ENCODE measurements around the gene ANKH.

ANKH gene

DNA sequence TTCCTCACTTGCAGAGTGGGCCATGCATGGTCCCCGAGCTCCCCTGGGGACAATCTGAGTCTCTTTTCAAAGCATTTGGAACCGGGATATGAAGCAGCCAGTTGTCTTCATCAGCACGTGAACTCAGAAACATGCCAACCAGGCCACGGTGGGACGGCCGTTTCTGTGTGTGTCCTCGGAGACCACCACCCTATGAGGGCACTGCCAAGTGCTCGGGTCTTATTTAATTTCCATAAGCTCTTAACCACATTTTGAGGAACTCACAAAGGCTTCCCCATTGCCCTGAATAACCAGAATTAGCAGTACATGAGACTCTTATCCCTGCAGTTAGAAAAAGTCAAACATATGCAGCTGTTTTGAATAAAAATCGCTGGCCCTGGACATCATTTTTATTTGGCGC is 146.9 kb downstream of the ANKH start:
- TF ChIP-seq, protein P1, sequence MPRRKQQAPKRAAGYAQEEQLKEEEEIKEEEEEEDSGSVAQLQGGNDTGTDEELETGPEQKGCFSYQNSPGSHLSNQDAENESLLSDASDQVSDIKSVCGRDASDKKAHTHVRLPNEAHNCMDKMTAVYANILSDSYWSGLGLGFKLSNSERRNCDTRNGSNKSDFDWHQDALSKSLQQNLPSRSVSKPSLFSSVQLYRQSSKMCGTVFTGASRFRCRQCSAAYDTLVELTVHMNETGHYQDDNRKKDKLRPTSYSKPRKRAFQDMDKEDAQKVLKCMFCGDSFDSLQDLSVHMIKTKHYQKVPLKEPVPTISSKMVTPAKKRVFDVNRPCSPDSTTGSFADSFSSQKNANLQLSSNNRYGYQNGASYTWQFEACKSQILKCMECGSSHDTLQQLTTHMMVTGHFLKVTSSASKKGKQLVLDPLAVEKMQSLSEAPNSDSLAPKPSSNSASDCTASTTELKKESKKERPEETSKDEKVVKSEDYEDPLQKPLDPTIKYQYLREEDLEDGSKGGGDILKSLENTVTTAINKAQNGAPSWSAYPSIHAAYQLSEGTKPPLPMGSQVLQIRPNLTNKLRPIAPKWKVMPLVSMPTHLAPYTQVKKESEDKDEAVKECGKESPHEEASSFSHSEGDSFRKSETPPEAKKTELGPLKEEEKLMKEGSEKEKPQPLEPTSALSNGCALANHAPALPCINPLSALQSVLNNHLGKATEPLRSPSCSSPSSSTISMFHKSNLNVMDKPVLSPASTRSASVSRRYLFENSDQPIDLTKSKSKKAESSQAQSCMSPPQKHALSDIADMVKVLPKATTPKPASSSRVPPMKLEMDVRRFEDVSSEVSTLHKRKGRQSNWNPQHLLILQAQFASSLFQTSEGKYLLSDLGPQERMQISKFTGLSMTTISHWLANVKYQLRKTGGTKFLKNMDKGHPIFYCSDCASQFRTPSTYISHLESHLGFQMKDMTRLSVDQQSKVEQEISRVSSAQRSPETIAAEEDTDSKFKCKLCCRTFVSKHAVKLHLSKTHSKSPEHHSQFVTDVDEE (CRISPR knock-in tag; IDR thresholded peaks at IDR 0.05): no peak
- TF ChIP-seq OSR1 (CRISPR knock-in tag; IDR thresholded peaks at IDR 0.05): no peak
- no peak for TF ChIP-seq RARB (CRISPR knock-in tag; IDR thresholded peaks at IDR 0.05)
- TF ChIP-seq BACH2 (CRISPR knock-in tag; IDR thresholded peaks at IDR 0.05; ENCODE audit: borderline replicate concordance): no peak
- TF ChIP-seq ZC3H10 (CRISPR knock-in tag; IDR thresholded peaks at IDR 0.05): no peak
- TF ChIP-seq ZNF70 (CRISPR knock-in tag; IDR thresholded peaks at IDR 0.05): no peak
- ATAC-seq: no peak

- no peak for TF ChIP-seq ZFP30 (CRISPR knock-in tag; IDR thresholded peaks at IDR 0.05)
- TF ChIP-seq OSR1 (CRISPR knock-in tag; IDR thresholded peaks at IDR 0.05): no peak
- TF ChIP-seq BACH2 (CRISPR knock-in tag; IDR thresholded peaks at IDR 0.05; ENCODE audit: borderline replicate concordance): no peak
- no peak for ATAC-seq
Observed at GRCh38 chr5:14723701-14724132, 147.9 kb downstream of the ANKH start.

DNA sequence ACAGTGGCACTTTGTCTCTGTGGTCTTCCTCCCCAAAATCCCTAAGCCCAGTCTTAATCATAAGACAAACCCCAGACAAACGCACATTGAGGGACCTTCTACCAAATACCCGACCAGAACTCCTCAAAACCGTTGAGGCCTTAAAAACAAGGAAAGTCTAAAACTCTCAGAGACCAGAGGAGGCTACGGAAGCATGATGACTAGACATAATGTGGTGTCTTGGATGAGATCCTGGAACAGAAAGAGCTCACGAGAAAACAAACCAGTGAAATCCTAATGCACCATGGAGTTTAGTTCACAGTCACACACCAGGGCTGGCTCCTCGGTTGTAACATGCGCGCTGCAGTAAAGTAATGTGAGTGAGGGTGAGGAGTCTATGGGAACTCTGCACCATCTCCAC is 148.7 kb downstream of the ANKH start:
- TF ChIP-seq BACH2 (CRISPR knock-in tag; IDR thresholded peaks at IDR 0.05; ENCODE audit: borderline replicate concordance) (no peak), ZNF8 (CRISPR knock-in tag; IDR thresholded peaks at IDR 0.05) (no peak), ZC3H10 (CRISPR knock-in tag; IDR thresholded peaks at IDR 0.05) (no peak), ZFP30 (CRISPR knock-in tag; IDR thresholded peaks at IDR 0.05) (no peak), ZNF565 (CRISPR knock-in tag; conservative IDR thresholded peaks at IDR 0.05; ENCODE audit: low read depth) (no peak)
- TF ChIP-seq, protein P2, sequence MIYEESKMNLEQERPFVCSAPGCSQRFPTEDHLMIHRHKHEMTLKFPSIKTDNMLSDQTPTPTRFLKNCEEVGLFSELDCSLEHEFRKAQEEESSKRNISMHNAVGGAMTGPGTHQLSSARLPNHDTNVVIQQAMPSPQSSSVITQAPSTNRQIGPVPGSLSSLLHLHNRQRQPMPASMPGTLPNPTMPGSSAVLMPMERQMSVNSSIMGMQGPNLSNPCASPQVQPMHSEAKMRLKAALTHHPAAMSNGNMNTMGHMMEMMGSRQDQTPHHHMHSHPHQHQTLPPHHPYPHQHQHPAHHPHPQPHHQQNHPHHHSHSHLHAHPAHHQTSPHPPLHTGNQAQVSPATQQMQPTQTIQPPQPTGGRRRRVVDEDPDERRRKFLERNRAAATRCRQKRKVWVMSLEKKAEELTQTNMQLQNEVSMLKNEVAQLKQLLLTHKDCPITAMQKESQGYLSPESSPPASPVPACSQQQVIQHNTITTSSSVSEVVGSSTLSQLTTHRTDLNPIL (CRISPR knock-in tag; IDR thresholded peaks at IDR 0.05; ENCODE audit: low read depth): no peak
- TF ChIP-seq, protein P3, sequence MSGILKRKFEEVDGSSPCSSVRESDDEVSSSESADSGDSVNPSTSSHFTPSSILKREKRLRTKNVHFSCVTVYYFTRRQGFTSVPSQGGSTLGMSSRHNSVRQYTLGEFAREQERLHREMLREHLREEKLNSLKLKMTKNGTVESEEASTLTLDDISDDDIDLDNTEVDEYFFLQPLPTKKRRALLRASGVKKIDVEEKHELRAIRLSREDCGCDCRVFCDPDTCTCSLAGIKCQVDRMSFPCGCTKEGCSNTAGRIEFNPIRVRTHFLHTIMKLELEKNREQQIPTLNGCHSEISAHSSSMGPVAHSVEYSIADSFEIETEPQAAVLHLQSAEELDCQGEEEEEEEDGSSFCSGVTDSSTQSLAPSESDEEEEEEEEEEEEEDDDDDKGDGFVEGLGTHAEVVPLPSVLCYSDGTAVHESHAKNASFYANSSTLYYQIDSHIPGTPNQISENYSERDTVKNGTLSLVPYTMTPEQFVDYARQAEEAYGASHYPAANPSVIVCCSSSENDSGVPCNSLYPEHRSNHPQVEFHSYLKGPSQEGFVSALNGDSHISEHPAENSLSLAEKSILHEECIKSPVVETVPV (CRISPR knock-in tag; IDR thresholded peaks at IDR 0.05): no peak
- ATAC-seq: no peak

DNA sequence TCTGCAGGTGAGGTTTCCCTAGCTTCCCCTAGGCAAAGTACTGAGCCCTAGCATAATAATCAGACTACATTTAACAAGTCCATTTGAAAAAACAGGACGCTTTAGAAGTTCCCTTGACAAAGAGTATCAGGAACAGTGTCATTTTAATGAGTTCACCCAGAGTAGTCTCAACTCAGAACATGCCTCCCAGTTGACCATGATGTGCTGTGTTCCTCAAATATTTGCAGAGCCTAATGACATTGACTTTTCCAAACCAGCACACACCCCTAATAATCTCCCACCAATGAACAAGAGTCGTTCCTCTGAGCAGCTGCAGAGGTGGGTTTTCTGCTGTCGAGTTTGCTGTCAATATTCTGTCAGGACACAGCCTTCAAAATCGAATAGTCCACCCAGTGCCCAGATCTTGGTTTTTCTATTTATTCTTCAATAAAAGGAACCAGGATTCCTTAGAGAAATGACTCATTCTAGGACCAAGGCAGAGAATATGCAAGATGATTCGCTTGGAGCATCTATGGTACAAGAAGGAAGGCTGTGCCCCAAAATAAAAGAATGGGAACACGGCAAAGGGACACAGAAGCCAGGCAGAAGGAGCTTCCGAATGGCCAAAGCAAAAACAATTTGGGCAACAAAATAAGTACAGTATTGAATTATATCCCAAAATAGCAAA is 149.5 kb downstream of the ANKH start:
- no peak for ATAC-seq
- TF ChIP-seq ZNF565 (CRISPR knock-in tag; conservative IDR thresholded peaks at IDR 0.05; ENCODE audit: low read depth): no peak
- TF ChIP-seq ZC3H10 (CRISPR knock-in tag; IDR thresholded peaks at IDR 0.05): no peak
- TF ChIP-seq, protein P2 (CRISPR knock-in tag; IDR thresholded peaks at IDR 0.05; ENCODE audit: low read depth): no peak
- TF ChIP-seq ZNF70 (CRISPR knock-in tag; IDR thresholded peaks at IDR 0.05): no peak
- TF ChIP-seq ZNF8 (CRISPR knock-in tag; IDR thresholded peaks at IDR 0.05): no peak
- TF ChIP-seq ISL1 (CRISPR knock-in tag; IDR thresholded peaks at IDR 0.05): no peak
- no peak for TF ChIP-seq POU6F1 (CRISPR knock-in tag; IDR thresholded peaks at IDR 0.05; ENCODE audit: borderline replicate concordance, low read depth)
- no peak for TF ChIP-seq OSR1 (CRISPR knock-in tag; IDR thresholded peaks at IDR 0.05)
- TF ChIP-seq ESRRG (CRISPR knock-in tag; IDR thresholded peaks at IDR 0.05): no peak
- no peak for TF ChIP-seq BACH2 (CRISPR knock-in tag; IDR thresholded peaks at IDR 0.05; ENCODE audit: borderline replicate concordance)
- TF ChIP-seq, protein P1 (CRISPR knock-in tag; IDR thresholded peaks at IDR 0.05): no peak
- TF ChIP-seq GLIS3 (CRISPR knock-in tag; IDR thresholded peaks at IDR 0.05): no peak
- TF ChIP-seq ARNTL (CRISPR knock-in tag; IDR thresholded peaks at IDR 0.05; ENCODE audit: borderline replicate concordance, low read depth): no peak
- no peak for TF ChIP-seq CSDC2 (CRISPR knock-in tag; IDR thresholded peaks at IDR 0.05)
- TF ChIP-seq PATZ1 (CRISPR knock-in tag; IDR thresholded peaks at IDR 0.05; ENCODE audit: borderline replicate concordance): no peak
- TF ChIP-seq TCF4 (CRISPR knock-in tag; IDR thresholded peaks at IDR 0.05; ENCODE audit: borderline replicate concordance): no peak
- TF ChIP-seq PPARA (CRISPR knock-in tag; IDR thresholded peaks at IDR 0.05; ENCODE audit: borderline replicate concordance): no peak

Data from SK-N-SH treated with all-trans-retinoic acid at 6 μM for 48 hours (cell line).